Astrocyte of the hippocampus (primary cell): Measurements from ENCODE around the gene RDH5.
A peak's percentile ranks its signal among the peaks of the same experiment; 100 is the strongest.
"Not testable (repeated sequence)": the region's sequence is repeated elsewhere in the genome, so short reads cannot be mapped to it uniquely, and the experiment has no call there.

Source experiments
- DNase-seq: peaks from one replicate; pipeline ENCODE4 v3.0.0; 2011; ENCODE audit warnings: low read depth, low spot score

The RDH5 gene

GRCh38 chr12:55745361-55746173, 25.4 kb downstream of the RDH5 start:
- peak; percentile 48 for DNase-seq

GRCh38 chr12:55746174-55746912, 26.1 kb downstream of the RDH5 start:
- DNase-seq = peak; percentile 23

- no peak for DNase-seq
Observed at GRCh38 chr12:55746913-55747231, 26.7 kb downstream of the RDH5 start.

- DNase-seq = no peak
Observed at GRCh38 chr12:55748230-55748993, 28.2 kb downstream of the RDH5 start.

GRCh38 chr12:55755246-55755645, 35.1 kb downstream of the RDH5 start:
- peak; percentile 13 for DNase-seq

- no peak for DNase-seq
Observed at GRCh38 chr12:55757701-55758100, 37.5 kb downstream of the RDH5 start.

GRCh38 chr12:55758575-55758974, 38.4 kb downstream of the RDH5 start:
- DNase-seq = not testable (repeated sequence)

GRCh38 chr12:55760663-55761062, 40.5 kb downstream of the RDH5 start:
- no peak for DNase-seq

GRCh38 chr12:55762646-55763045, 42.5 kb downstream of the RDH5 start:
- DNase-seq = no peak

GRCh38 chr12:55765736-55766290, 45.6 kb downstream of the RDH5 start:
- DNase-seq = no peak

GRCh38 chr12:55767156-55767555, 47.0 kb downstream of the RDH5 start:
- no peak for DNase-seq

- no peak for DNase-seq
Observed at GRCh38 chr12:55771736-55772135, 51.5 kb downstream of the RDH5 start.
